Measurements from ENCODE around the gene PCNX3. TPM values are rescaled to one million over a fixed set of nuclear protein-coding genes. Genes with fewer than 3 reads are reported as not detected.

Gene PCNX3
- total and polyA plus RNA-seq, 2 of the 13 experiments (the other 11 are each of a cell fraction or from before 2014, with no cell fraction given): 16.2 to 23.0 TPM

- TF ChIP-seq ZNF777 (CRISPR knock-in tag; IDR thresholded peaks at IDR 0.05) (peak; percentile 98), CEBPB (IDR thresholded peaks at IDR 0.05; ENCODE audit: borderline replicate concordance, low read depth, low read length) (no peak), FOXC1 (CRISPR knock-in tag; IDR thresholded peaks at IDR 0.05; ENCODE audit: borderline replicate concordance) (0 out of 2 replicates have a peak, but pooled peaks have one; percentile 71), ZNF564 (CRISPR knock-in tag; IDR thresholded peaks at IDR 0.05) (peak; percentile 39; the same call in 1 of the 2 replicates), PITX1 (CRISPR knock-in tag; IDR thresholded peaks at IDR 0.05) (0 out of 2 replicates have a peak, but pooled peaks have one; percentile 40), DPF2 (CRISPR knock-in tag; IDR thresholded peaks at IDR 0.05; ENCODE audit: borderline replicate concordance, low read depth) (no peak), MXD1 (CRISPR knock-in tag; IDR thresholded peaks at IDR 0.05) (0 out of 2 replicates have a peak, but pooled peaks have one; percentile 19), AGO2 (optimal IDR thresholded peaks at IDR 0.05; ENCODE audit: low read depth, low read length) (peak; percentile 66), POLR2G (IDR thresholded peaks at IDR 0.05; ENCODE audit: low read depth, low read length) (peak; percentile 36; the same call in 1 of the 2 replicates), ZFP90 (CRISPR knock-in tag; IDR thresholded peaks at IDR 0.05; ENCODE audit: borderline replicate concordance) (peak; percentile 49; the same call in 1 of the 2 replicates), CENPT (CRISPR knock-in tag; IDR thresholded peaks at IDR 0.05; ENCODE audit: low read depth) (peak; percentile 19; the same call in 1 of the 2 replicates), FLYWCH1 (CRISPR knock-in tag; IDR thresholded peaks at IDR 0.05) (no peak), ZNF678 (CRISPR knock-in tag; IDR thresholded peaks at IDR 0.05) (no peak), ZMYM3 (CRISPR knock-in tag; IDR thresholded peaks at IDR 0.05) (peak; percentile 94; the same call in 1 of the 2 replicates), ARNT (IDR thresholded peaks at IDR 0.05) (no peak), ZNF138 (CRISPR knock-in tag; IDR thresholded peaks at IDR 0.05; ENCODE audit: low read depth) (0 out of 2 replicates have a peak, but pooled peaks have one; percentile 51), RBFOX2 (IDR thresholded peaks at IDR 0.05; ENCODE audit: low read depth, low read length) (peak; percentile 58; the same call in 1 of the 2 replicates), ZNF232 (CRISPR knock-in tag; IDR thresholded peaks at IDR 0.05; ENCODE audit: borderline replicate concordance) (no peak), POGK (CRISPR knock-in tag; conservative IDR thresholded peaks at IDR 0.05) (0 out of 2 replicates have a peak, but pooled peaks have one; percentile 38)
- TF ChIP-seq, protein P1, sequence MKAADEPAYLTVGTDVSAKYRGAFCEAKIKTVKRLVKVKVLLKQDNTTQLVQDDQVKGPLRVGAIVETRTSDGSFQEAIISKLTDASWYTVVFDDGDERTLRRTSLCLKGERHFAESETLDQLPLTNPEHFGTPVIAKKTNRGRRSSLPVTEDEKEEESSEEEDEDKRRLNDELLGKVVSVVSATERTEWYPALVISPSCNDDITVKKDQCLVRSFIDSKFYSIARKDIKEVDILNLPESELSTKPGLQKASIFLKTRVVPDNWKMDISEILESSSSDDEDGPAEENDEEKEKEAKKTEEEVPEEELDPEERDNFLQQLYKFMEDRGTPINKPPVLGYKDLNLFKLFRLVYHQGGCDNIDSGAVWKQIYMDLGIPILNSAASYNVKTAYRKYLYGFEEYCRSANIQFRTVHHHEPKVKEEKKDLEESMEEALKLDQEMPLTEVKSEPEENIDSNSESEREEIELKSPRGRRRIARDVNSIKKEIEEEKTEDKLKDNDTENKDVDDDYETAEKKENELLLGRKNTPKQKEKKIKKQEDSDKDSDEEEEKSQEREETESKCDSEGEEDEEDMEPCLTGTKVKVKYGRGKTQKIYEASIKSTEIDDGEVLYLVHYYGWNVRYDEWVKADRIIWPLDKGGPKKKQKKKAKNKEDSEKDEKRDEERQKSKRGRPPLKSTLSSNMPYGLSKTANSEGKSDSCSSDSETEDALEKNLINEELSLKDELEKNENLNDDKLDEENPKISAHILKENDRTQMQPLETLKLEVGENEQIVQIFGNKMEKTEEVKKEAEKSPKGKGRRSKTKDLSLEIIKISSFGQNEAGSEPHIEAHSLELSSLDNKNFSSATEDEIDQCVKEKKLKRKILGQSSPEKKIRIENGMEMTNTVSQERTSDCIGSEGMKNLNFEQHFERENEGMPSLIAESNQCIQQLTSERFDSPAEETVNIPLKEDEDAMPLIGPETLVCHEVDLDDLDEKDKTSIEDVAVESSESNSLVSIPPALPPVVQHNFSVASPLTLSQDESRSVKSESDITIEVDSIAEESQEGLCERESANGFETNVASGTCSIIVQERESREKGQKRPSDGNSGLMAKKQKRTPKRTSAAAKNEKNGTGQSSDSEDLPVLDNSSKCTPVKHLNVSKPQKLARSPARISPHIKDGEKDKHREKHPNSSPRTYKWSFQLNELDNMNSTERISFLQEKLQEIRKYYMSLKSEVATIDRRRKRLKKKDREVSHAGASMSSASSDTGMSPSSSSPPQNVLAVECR (CRISPR knock-in tag; IDR thresholded peaks at IDR 0.05; ENCODE audit: borderline replicate concordance): peak; percentile 28; the same call in 1 of the 2 replicates
Measured at GRCh38 chr11:65575568-65576231, 39.9 kb upstream of the PCNX3 start, which contains the start of gene EHBP1L1 (continued).
